K562 (cell line): ENCODE results near the gene PRKAG1. TPM values are rescaled to one million over a fixed set of nuclear protein-coding genes. Genes with fewer than 3 reads are reported as not detected.

Experiments
- ATAC-seq: fragments of 200-7000 bp; cut with Tn5 transposase; 3 replicates; pipeline ENCODE4 v1.9.1; 2020; ENCODE audit warnings: moderate library complexity
- BruUV-seq: library from RNA; stranded (reverse); fragments of 400-500 nt; replicated peaks from 2 replicates; lab custom pipeline; 2021; lab: Mats Ljungman, UMichigan
- CTCF ChIA-PET: fragments of 300-600 bp; formaldehyde crosslinking; extraction: SDS; loops from one replicate; lab custom pipeline; 2021; ENCODE audit warnings: low intra/inter-chr PET ratio; lab: Yijun Ruan, JAX
- POLR2A ChIA-PET: fragments of 300-600, 350-650 bp; sonication (Branson Sonifier 250); formaldehyde crosslinking; extraction: SDS; loops from one replicate; lab custom pipeline; 2021; ENCODE audit warnings: antibody characterized with exemption, inconsistent platforms; lab: Yijun Ruan, JAX
- DNase-seq, 4 experiments: peaks; one replicate each; pipeline versions ENCODE4 v3.0.0 to v3.0.0-alpha.2; 2011 to 2018; ENCODE audit warnings: low spot score in 3 of 4, mixed read lengths in 3 of 4; ENCODE audit errors: extremely low read depth in 1 of 4
- FAIRE-seq: peaks from 2 replicates; lab custom pipeline; 2011; peaks lifted over from hg19 to GRCh38; lab: Jason Lieb, UNC
- H2AFZ ChIP-seq: 2 replicates; pipeline ENCODE4 v1.6.0; 2011; ENCODE audit warnings: low read depth, low read length, control low read depth, inconsistent platforms
- H3K27ac ChIP-seq: fragments of 200-600 bp; 3 replicates; pipeline ENCODE4 v1.8.0; 2011; ENCODE audit warnings: low read depth, mild to moderate bottlenecking, control low read depth, inconsistent platforms, low read length, moderate library complexity, mixed read lengths; ENCODE audit errors: extremely low read depth
- H3K27me3 ChIP-seq, 2 experiments: fragments of 300-600 bp in 1 of 2; 2 replicates in 1 of 2; 3 replicates in 1 of 2; pipeline versions ENCODE4 v1.6.0 to v1.8.0; 2011; ENCODE audit warnings: inconsistent platforms in 2 of 2, low read length in 2 of 2, mild to moderate bottlenecking in 1 of 2, mixed read lengths in 1 of 2, moderate library complexity in 1 of 2; ENCODE audit not compliant: control insufficient read depth in 2 of 2, insufficient read depth in 2 of 2
- H3K36me3 ChIP-seq: fragments of 300-600 bp; 3 replicates; pipeline ENCODE4 v1.8.0; 2011; ENCODE audit warnings: mild to moderate bottlenecking, low read length, inconsistent platforms; ENCODE audit not compliant: control insufficient read depth, insufficient read depth
- H3K4me1 ChIP-seq, 2 experiments: fragments of 200-600 bp in 1 of 2; replicated peaks in 1 of 2; 2 replicates in 1 of 2; 3 replicates in 1 of 2; pipeline versions ENCODE4 v1.5.1 to v1.8.0; 2011; ENCODE audit warnings: inconsistent platforms in 2 of 2, low read length in 2 of 2, mild to moderate bottlenecking in 1 of 2, mixed read lengths in 1 of 2, moderate library complexity in 1 of 2; ENCODE audit not compliant: control insufficient read depth in 2 of 2, insufficient read depth in 2 of 2
- H3K4me2 ChIP-seq: 2 replicates; pipeline ENCODE4 v1.6.1; 2011; ENCODE audit warnings: low read length, control low read depth, inconsistent platforms, mixed read lengths; ENCODE audit not compliant: insufficient read depth
- H3K4me3 ChIP-seq: fragments of 200-600 bp; sonication (generic), shearing (Covaris generic); 2 replicates; pipeline ENCODE4 v1.5.1; 2016; ENCODE audit warnings: control low read depth, inconsistent platforms
- H3K79me2 ChIP-seq: fragments of 200-600 bp; 3 replicates; pipeline ENCODE4 v1.8.0; 2011; ENCODE audit warnings: low read length, inconsistent platforms; ENCODE audit not compliant: control insufficient read depth, insufficient read depth
- H3K9ac ChIP-seq, 2 experiments: 2 replicates each; pipeline versions ENCODE4 v1.6.0 to v1.6.1; 2011; ENCODE audit warnings: low read depth in 2 of 2, low read length in 2 of 2, control low read depth in 1 of 2, inconsistent platforms in 1 of 2, mild to moderate bottlenecking in 1 of 2, mixed read lengths in 1 of 2; ENCODE audit not compliant: insufficient read depth in 1 of 2
- H3K9me1 ChIP-seq: one replicate; pipeline ENCODE4 v1.6.0; 2011; ENCODE audit warnings: inconsistent platforms, mild to moderate bottlenecking, low read length, moderate library complexity; ENCODE audit not compliant: control insufficient read depth, insufficient read depth
- H3K9me3 ChIP-seq: replicated peaks from 2 replicates; pipeline ENCODE4 v1.5.1; 2011; ENCODE audit warnings: low read depth, low read length, inconsistent platforms; ENCODE audit not compliant: control insufficient read depth, insufficient read depth
- H4K20me1 ChIP-seq: replicated peaks from 2 replicates; pipeline ENCODE4 v1.6.1; 2011; ENCODE audit warnings: low read length, inconsistent platforms, mixed read lengths; ENCODE audit not compliant: control insufficient read depth, insufficient read depth
- BCL6 ChIP-seq: fragments of 250-450 bp; sonication (Bioruptor Pico); IDR thresholded peaks from 2 replicates; pipeline ENCODE4 v1.4.0; 2020
- CREM ChIP-seq: IDR thresholded peaks from 2 replicates; pipeline ENCODE4 v1.6.1; 2014; ENCODE audit warnings: antibody characterized with exemption, low read depth
- EGR1 ChIP-seq: fragments of 450-650 bp; conservative IDR thresholded peaks from 2 replicates; pipeline ENCODE4 v1.6.1; 2017; ENCODE audit warnings: mild to moderate bottlenecking
- ETV1 ChIP-seq: fragments of 450-650 bp; conservative IDR thresholded peaks from 2 replicates; pipeline ENCODE4 v1.6.1; 2016; ENCODE audit warnings: missing genetic modification characterization, control low read depth, low read depth, missing compliant biosample characterization
- RBFOX2 ChIP-seq: fragments of 200-400 bp; formaldehyde crosslinking; IDR thresholded peaks from 2 replicates; pipeline ENCODE4 v1.6.1; 2017; ENCODE audit warnings: low read depth, mild to moderate bottlenecking, low read length, moderate library complexity
- SAP30 ChIP-seq: fragments of 200-600 bp; sonication (generic); IDR thresholded peaks from 2 replicates; pipeline ENCODE4 v1.6.1; 2012; ENCODE audit warnings: borderline replicate concordance, low read depth, mild to moderate bottlenecking, moderate library complexity, low read length, control low read depth, inconsistent platforms; ENCODE audit not compliant: insufficient read depth, poor library complexity, severe bottlenecking
- U2AF2 ChIP-seq: fragments of 200-400 bp; formaldehyde crosslinking; optimal IDR thresholded peaks from 2 replicates; pipeline ENCODE3; 2017; ENCODE audit warnings: low read depth, mild to moderate bottlenecking, low read length
- XRCC3 ChIP-seq: fragments of 450-650 bp; IDR thresholded peaks from 2 replicates; pipeline ENCODE4 v1.6.1; 2017; ENCODE audit warnings: mild to moderate bottlenecking, moderate library complexity
- YY1 ChIP-seq, 3 experiments: IDR thresholded peaks; 2 replicates each; pipeline ENCODE4 v1.6.1; 2011; ENCODE audit warnings: low read length in 2 of 3, mild to moderate bottlenecking in 2 of 3, moderate library complexity in 2 of 3, borderline replicate concordance in 1 of 3, control low read depth in 1 of 3, low read depth in 1 of 3; ENCODE audit not compliant: insufficient read depth in 3 of 3, insufficient replicate concordance in 2 of 3, control insufficient read depth in 1 of 3, insufficient read length in 1 of 3; ENCODE audit errors: extremely low read depth in 1 of 3
- WGBS: fragments of 100-300 bp; shearing (Covaris generic); methylation state at CpG from one replicate; pipeline ENCODE4 v1.1.6; 2016; ENCODE audit warnings: low coverage, mixed read lengths; ENCODE audit not compliant: insufficient coverage; ENCODE audit errors: missing lambda C conversion rate; 5-methylcytosine and 5-hydroxymethylcytosine counted together
- in situ Hi-C: fragments of 300-500 bp; cut with MboI; formaldehyde crosslinking; loops from 4 replicates; pipeline ENCODE4 v1.15.0; 2018; ENCODE audit warnings: inconsistent platforms, mixed read lengths
- intact Hi-C: fragments of 100-400 bp; cut with micrococcal nuclease; formaldehyde crosslinking; loops from 2 replicates; pipeline ENCODE4 v1.14.2; 2022
- polyA plus RNA-seq, 8 experiments: library from polyadenylated mRNA; depleted of rRNA in 4 of 8; stranded (reverse) in 5 of 8; unstranded in 3 of 8; fragments of >200 nt; fragmentation: Nextera tagmentation in 2 of 8; fragmentation: Illumina TruSeq in 1 of 8; extraction: Ambion mirVana in 2 of 8; extraction: Trizol in 1 of 8; gene quantifications; 2 replicates each; pipeline versions ENCODE4 v1.2.1 to v1.2.3, GENCODE V29; 2011 to 2014; ENCODE audit warnings: inconsistent platforms in 1 of 8, missing spikeins in 1 of 8
- total RNA-seq, 7 experiments: library from RNA; depleted of rRNA in 6 of 7; stranded (reverse); fragments of >200 nt in 6 of 7; fragmentation: Illumina TruSeq in 2 of 7; extraction: Trizol in 2 of 7; gene quantifications; 2 replicates each; pipeline versions ENCODE4 v1.2.1 to v1.2.3, GENCODE V29; 2011 to 2021; ENCODE audit warnings: low replicate concordance in 1 of 7
- TF ChIP-seq, protein P1 (sequence below), 3 experiments: IDR thresholded peaks in 2 of 3; conservative IDR thresholded peaks in 1 of 3; 2 replicates each; pipeline ENCODE4 v1.5.1; 2011 to 2012; ENCODE audit warnings: low read length in 3 of 3, mild to moderate bottlenecking in 3 of 3, control low read depth in 2 of 3, improper control_type of control experiment in 1 of 3, inconsistent platforms in 1 of 3, low read depth in 1 of 3, mixed read lengths in 1 of 3, moderate library complexity in 1 of 3; ENCODE audit not compliant: insufficient read depth in 2 of 3
- TF ChIP-seq, protein P2 (sequence below): fragments of 250-450 bp; sonication (Bioruptor Pico); IDR thresholded peaks from 2 replicates; pipeline ENCODE4 v1.8.0; 2022; ENCODE audit warnings: inconsistent platforms
- TF ChIP-seq, protein P3 (sequence below): sonication (generic); formaldehyde crosslinking; IDR thresholded peaks from 2 replicates; pipeline ENCODE4 v1.8.0; 2022; ENCODE audit warnings: mild to moderate bottlenecking, missing genetic modification reagents
- TF ChIP-seq, protein P4 (sequence below): fragments of 250-450 bp; sonication (Bioruptor Pico); IDR thresholded peaks from 2 replicates; pipeline ENCODE4 v1.4.0; 2020; ENCODE audit warnings: mild to moderate bottlenecking

PRKAG1 gene
- total and polyA plus RNA-seq, 9 of the 15 experiments (the other 6 are each of a cell fraction or from before 2014, with no cell fraction given), result 51.1 to 126 (median 79.1) TPM

DNA sequence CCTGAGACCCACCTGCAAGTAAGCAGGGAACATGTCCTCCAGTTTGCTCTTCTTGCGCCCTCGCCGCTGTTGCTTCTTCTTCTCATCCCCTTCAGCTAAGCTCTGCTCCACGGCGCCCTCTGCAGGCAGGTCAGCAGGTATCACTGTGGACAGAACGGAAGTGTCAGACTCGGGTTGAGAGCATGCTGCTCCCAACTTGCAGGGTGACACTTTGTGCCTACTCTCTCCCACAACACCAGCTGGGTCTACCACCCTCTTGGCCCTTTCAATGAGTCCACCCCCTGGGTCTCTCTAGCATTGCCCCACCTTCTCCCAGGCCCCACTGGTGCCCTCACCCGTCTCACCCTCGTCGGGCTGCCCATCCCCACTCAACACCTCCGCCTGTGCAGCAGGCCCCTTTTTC is 25.3 kb upstream of the PRKAG1 start (continued):
- TF ChIP-seq, protein P1, sequence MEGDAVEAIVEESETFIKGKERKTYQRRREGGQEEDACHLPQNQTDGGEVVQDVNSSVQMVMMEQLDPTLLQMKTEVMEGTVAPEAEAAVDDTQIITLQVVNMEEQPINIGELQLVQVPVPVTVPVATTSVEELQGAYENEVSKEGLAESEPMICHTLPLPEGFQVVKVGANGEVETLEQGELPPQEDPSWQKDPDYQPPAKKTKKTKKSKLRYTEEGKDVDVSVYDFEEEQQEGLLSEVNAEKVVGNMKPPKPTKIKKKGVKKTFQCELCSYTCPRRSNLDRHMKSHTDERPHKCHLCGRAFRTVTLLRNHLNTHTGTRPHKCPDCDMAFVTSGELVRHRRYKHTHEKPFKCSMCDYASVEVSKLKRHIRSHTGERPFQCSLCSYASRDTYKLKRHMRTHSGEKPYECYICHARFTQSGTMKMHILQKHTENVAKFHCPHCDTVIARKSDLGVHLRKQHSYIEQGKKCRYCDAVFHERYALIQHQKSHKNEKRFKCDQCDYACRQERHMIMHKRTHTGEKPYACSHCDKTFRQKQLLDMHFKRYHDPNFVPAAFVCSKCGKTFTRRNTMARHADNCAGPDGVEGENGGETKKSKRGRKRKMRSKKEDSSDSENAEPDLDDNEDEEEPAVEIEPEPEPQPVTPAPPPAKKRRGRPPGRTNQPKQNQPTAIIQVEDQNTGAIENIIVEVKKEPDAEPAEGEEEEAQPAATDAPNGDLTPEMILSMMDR (IDR thresholded peaks at IDR 0.05 in 2 of 3, conservative IDR thresholded peaks at IDR 0.05 in 1 of 3; ENCODE audit: insufficient read depth in 2 of 3, low read depth in 1 of 3, low read length in 3 of 3), result peak; percentile 79 to 94 (median 84)
- TF ChIP-seq BCL6 (CRISPR knock-in tag), result no peak
- peak in 1 of 3 experiments; percentile 13 for TF ChIP-seq YY1 (IDR thresholded peaks at IDR 0.05; ENCODE audit: borderline replicate concordance in 1 of 3, control insufficient read depth in 1 of 3, extremely low read depth in 1 of 3, insufficient read depth in 3 of 3, insufficient read length in 1 of 3, insufficient replicate concordance in 2 of 3, low read depth in 1 of 3, low read length in 2 of 3)
- peak; percentile 47; the same call in 1 of the 2 replicates for TF ChIP-seq CREM

DNA sequence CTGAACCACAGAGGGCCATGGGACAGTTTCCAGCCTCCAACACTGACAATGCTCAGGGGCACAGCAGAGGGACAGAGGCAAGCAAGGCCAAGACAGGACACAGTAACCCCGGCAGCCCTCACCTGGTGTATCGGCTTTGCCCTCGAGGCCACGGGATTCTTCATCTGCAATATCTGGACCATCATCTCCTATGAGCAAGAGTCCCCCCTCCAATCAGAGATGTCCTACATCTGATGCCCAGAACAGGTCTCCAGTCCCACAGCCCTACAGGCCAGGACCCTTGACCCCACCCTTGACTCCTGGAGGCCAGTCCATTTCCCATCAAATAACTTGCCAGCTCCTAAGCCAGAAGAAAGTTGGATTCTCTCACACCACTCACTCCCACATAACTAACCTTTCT is 24.7 kb upstream of the PRKAG1 start:
- H2AFZ ChIP-seq, result no peak overlapping the region
- H3K27me3 ChIP-seq, result no peaks in the 10 kb centered on the region
- H3K9me3 ChIP-seq, result no peaks in the 10 kb centered on the region
- H3K4me3 ChIP-seq, result no peak overlapping the region
- ATAC-seq, result no peak
- ChIA-PET POLR2A (interaction anchor here (0.7 to 3.4 kb wide), 11 partner anchors 8 to 88 kb away, joined by 3 to 13 read pairs (median 4); partner anchors contain the start of genes RHEBL1 and TUBA1B), CTCF (interaction anchor here (0.7 kb wide), 1 partner anchor 26 kb away, joined by 3 read pairs; no protein-coding TSS in a partner anchor)
- H3K36me3 ChIP-seq, result peaks cover 99% of the 10 kb centered on the region
- intact Hi-C loops, result no loop called here
- no TSS peak for BruUV-seq
- DNase-seq, result no peak
- H3K4me2 ChIP-seq, result no peak overlapping the region
- H3K27ac ChIP-seq, result no peak overlapping the region
- H3K9ac ChIP-seq, result no peak overlapping the region
- 100% methylated on average over 4 of the region's 4 CpGs for WGBS
- peaks cover 4% of the 10 kb centered on the region; the same call in 1 of the 2 replicates for H4K20me1 ChIP-seq
- no peaks in the 10 kb centered on the region for H3K9me1 ChIP-seq
- in situ Hi-C loops, result no loop called here
- no peaks in the 10 kb centered on the region for H3K79me2 ChIP-seq
- H3K4me1 ChIP-seq, result no peaks in the 10 kb centered on the region
- FAIRE-seq, result no peak
- TF ChIP-seq XRCC3 (no peak), RBFOX2 (peak; percentile 14; the same call in 1 of the 2 replicates), EGR1 (no peak), U2AF2 (no peak), SAP30 (no peak), ETV1 (tag) (no peak)
- TF ChIP-seq, protein P2, sequence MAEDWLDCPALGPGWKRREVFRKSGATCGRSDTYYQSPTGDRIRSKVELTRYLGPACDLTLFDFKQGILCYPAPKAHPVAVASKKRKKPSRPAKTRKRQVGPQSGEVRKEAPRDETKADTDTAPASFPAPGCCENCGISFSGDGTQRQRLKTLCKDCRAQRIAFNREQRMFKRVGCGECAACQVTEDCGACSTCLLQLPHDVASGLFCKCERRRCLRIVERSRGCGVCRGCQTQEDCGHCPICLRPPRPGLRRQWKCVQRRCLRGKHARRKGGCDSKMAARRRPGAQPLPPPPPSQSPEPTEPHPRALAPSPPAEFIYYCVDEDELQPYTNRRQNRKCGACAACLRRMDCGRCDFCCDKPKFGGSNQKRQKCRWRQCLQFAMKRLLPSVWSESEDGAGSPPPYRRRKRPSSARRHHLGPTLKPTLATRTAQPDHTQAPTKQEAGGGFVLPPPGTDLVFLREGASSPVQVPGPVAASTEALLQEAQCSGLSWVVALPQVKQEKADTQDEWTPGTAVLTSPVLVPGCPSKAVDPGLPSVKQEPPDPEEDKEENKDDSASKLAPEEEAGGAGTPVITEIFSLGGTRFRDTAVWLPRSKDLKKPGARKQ, result no peak
- TF ChIP-seq, protein P3, sequence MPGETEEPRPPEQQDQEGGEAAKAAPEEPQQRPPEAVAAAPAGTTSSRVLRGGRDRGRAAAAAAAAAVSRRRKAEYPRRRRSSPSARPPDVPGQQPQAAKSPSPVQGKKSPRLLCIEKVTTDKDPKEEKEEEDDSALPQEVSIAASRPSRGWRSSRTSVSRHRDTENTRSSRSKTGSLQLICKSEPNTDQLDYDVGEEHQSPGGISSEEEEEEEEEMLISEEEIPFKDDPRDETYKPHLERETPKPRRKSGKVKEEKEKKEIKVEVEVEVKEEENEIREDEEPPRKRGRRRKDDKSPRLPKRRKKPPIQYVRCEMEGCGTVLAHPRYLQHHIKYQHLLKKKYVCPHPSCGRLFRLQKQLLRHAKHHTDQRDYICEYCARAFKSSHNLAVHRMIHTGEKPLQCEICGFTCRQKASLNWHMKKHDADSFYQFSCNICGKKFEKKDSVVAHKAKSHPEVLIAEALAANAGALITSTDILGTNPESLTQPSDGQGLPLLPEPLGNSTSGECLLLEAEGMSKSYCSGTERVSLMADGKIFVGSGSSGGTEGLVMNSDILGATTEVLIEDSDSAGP, result no peak
- TF ChIP-seq, protein P4, sequence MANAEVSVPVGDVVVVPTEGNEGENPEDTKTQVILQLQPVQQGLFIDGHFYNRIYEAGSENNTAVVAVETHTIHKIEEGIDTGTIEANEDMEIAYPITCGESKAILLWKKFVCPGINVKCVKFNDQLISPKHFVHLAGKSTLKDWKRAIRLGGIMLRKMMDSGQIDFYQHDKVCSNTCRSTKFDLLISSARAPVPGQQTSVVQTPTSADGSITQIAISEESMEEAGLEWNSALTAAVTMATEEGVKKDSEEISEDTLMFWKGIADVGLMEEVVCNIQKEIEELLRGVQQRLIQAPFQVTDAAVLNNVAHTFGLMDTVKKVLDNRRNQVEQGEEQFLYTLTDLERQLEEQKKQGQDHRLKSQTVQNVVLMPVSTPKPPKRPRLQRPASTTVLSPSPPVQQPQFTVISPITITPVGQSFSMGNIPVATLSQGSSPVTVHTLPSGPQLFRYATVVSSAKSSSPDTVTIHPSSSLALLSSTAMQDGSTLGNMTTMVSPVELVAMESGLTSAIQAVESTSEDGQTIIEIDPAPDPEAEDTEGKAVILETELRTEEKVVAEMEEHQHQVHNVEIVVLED (CRISPR knock-in tag), result no peak
